Right ventricle myocardium superior (tissue), 1 donor: ENCODE data around the gene BSN. TPM values are rescaled to one million over a fixed set of nuclear protein-coding genes. Genes with fewer than 3 reads are reported as not detected.

Experiments
- ATAC-seq: fragments of 200-7000 bp; cut with Tn5 transposase; one replicate; pipeline ENCODE4 v1.9.1; 2020; ENCODE audit warnings: mild to moderate bottlenecking; ENCODE audit not compliant: poor library complexity
- DNase-seq: peaks from one replicate; pipeline ENCODE4 v3.0.0-alpha.2; 2020
- intact Hi-C: fragments of 100-400 bp; cut with DNase I; formaldehyde crosslinking; loops from one replicate; pipeline ENCODE4 v1.11.2; 2022
- total RNA-seq: library from RNA; stranded (reverse); fragmentation: NEBNext Ultra II Directional; extraction: Animal tissue kit (Norgen Biotek cat#: 25700); gene quantifications from one replicate; pipeline ENCODE4 v1.2.1, GENCODE V29; 2021
- donor health status: DM: no; HTN: yes; CAD: no; lungs with severe emphysema.

BSN gene
- total RNA-seq, 1 donor from 2014 or later, result 0.27 TPM

DNA sequence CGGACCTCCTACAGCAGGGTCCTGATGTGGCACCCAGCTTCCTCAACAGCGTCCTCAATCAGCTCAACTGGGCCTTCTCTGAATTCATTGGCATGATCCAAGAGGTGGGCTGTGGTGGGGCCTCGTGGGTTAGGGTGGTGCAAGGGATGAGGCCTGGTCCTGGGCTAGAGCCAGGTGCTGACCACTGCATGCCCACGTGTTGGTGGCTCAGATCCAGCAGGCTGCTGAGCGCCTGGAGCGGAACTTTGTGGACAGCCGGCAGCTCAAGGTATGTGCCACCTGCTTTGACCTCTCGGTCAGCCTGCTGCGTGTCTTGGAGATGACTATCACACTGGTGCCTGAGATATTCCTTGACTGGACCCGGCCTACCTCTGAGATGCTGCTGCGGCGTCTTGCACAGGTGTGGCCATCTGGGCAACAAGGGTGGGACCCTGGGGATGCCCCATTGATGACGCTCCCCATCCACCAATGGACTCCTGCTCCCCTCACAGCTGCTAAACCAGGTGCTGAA, 161.4 kb downstream of the BSN start:
- no peak for ATAC-seq
- peak; percentile 24 for DNase-seq
- intact Hi-C loops, result no loop called here

DNA sequence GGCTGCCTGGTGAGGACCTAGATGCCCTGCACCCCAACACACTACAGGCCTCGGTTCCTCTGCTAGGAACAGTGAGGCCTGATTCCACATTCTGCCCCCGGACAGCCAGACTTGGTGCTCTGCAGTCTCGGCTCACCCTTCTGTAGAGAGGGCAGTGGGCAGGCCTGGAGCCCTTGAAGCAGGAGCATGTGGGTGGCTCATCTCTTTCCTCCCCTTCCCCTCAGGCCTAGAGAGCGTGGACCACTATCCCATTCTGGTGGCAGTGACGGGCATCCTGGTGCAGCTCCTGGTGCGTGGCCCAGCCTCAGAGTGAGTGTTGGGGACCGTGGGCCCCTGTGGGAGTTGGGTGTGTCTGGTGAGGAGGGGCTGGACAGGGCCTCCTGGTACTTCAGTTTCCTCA, 161.9 kb downstream of the BSN start:
- ATAC-seq, result no peak
- intact Hi-C loops, result no loop called here
- DNase-seq, result no peak

DNA sequence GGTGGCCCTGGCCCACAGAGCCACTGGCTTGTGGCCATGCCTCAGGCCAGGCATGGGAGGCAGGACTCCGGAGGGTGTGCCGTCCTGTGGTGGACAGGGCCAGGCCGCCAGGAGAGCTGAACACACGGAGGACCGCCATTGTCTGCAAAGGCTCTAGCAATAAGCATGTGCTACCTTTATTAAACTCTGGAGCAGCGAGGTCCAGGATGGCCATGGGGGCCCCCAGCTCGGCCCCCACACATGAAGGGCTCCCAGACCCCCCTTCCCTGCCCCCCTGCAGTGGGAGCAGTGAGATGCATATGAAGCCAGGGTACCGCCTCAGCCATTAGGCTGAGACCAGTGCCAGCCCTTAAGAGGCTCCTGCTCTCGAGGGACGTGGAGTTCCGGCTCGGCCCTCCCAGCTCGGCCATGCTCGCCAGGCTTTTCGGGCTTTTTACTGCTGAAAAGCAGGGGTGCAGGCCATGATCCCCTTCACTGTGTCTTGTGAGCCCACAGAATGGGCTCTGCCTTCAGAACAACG, 162.5 kb downstream of the BSN start:
- intact Hi-C loops, result no loop called here
- DNase-seq (no peak), ATAC-seq (no peak)

DNA sequence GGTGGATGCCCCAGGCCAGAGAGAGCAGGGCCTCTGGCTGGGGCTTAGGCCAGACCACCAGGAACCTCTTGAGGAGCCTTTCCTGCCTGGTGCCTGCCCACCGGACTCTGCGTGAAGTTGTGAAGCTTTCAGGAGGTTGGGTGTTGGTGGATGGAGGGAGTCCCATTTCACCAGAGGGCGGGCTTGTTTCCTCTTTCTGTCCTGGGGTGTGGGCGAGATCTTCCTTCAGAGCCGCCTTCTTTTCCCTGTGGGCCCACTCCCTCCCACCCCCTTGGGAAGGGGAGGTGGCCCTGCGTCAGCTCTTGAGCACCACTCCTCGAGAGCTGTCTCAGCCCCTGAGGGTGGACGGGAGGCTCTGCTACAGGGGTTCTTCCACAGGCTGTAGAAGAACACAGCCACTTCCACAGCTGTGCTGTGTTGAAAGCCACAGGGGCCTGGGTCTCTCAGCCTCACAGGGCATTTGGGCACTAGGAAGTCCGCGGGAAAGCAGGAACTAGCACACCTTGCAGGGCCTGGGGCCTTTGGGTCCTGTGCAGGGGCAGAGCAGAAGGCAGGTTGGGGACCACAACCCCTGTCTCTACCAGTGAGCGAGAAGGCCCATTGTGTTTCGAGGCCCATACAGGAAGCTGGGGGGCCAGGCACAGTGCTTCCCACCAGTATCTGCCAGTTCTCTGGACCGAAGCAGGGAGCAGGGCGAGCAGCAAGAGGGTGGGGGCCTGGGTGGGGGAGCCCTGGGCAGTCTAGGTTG, 163.1 kb downstream of the BSN start:
- DNase-seq, result peak; percentile 39
- intact Hi-C loops, result no loop called here
- no peak for ATAC-seq

DNA sequence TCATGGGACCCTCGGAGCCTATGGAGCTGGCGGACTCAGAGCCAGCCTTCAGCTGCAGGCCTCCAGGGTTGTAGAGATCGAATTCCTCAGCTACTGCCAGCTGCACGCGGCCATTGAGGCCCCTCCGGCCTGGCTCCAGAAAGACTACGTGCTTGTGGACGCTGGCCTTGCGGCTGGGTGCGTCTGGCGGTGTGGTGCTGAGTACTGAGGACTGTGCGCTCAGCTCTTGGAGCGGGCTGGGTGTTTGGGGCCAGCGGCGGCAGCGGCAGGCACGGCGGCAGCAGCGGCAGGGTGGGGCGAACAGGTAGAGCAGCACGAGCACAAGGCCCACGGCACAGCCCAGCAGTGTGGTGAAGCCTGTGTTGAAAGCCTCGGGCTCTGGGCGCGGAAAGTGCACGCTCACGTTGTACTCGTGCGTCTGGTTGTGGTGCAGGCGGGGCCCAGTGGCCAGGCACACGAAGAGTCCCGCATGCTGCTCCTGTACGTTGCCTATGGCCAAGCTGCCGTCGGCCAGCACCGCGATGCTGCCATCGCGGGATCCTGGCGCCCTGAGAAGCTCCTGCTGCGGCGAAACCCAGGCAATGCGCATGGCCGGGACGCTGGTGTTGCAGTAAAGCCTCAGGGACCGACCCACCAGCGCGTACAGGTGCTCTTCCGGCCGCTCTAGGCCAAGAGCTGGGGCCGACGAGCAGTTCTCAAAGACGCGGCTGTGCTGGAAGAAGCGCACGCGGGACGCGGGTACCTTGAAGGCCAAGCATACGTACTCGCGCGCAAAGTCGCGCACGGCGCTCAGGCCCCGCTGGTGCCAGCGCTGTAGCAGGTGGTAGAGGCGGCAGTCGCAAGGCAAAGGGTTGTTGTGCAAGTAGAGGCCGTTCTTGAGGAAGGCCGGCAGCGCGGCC, 163.9 kb downstream of the BSN start:
- DNase-seq (peak; percentile 44), ATAC-seq (no peak)
- intact Hi-C loops, result no loop called here

DNA sequence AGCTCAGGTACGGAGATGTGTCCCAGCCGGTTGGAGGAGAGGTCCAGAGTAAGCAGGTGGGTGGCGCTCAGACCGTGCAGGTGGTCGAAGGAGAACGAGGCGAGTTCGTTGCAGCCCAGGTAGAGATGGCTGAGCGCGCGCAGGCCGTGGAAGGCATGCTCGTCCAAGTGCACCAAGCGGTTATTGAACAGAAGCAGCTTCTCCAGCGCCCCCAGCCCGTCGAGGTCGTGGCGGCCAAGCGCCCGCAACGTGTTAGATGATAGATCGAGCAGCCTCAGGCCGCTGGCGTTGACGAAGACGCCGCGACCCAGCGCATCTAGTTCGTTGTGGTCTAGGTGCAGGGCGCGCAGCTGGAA, 164.6 kb downstream of the BSN start:
- no peak for DNase-seq
- ATAC-seq, result no peak
- intact Hi-C loops, result no loop called here

DNA sequence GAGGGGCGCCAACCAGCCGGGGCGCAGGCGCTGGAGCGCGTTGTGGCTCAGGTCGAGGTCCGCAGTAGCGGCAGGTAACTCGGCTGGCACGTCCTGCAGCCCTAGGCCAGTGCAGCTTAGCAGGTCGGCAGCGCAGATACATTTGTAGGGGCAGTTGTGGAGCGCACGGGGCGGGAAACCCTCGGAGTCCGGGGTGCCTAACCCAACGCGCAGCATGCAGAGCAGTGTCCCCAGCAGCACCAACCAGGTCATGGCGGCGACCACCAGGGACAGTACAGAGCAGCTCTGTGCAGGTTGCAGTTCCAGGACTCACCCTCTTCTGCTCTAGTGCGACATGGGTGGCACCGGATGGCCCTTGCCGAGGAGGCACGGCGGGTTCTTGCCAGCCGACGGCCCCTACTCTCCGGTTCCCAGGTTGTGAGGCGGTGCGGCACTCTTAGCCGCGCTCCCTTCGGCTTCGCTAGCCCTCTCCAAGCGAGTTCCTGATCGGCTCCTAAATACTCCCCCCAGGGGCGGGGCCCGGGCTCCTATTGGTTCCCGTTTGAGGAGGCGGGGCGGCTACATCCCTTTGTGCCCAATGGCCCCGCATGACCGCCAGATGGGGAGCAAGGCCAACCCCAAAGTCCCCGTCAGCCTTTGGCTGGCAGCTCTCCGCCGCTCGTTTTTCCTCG, 165.1 kb downstream of the BSN start, which contains the start of gene AMIGO3:
Gene AMIGO3, minus strand, starts transcription at position 471 of the 671 bp plus-strand sequence. Its CDS starts 219 bp downstream, at position 252.
- intact Hi-C loops, result no loop called here
- peak; percentile 80 for ATAC-seq
- DNase-seq, result peak; percentile 99

Other genes with a start within 250 kb of the BSN start
- gene USP4, start 214.4 kb upstream of the BSN start, total RNA-seq, result 34.7 TPM
- 117 TPM for gene GPX1, start 196.1 kb upstream of the BSN start, total RNA-seq
- 255 TPM for gene RHOA, start 142.5 kb upstream of the BSN start, total RNA-seq
- 13.4 TPM for gene TCTA, start 142.1 kb upstream of the BSN start, total RNA-seq
- gene AMT, start 132.0 kb upstream of the BSN start, total RNA-seq, result 32.2 TPM
- gene NICN1, start 125.2 kb upstream of the BSN start, total RNA-seq, result 15.7 TPM
- 122 TPM for gene DAG1, start 84.2 kb upstream of the BSN start, total RNA-seq
- gene APEH, start 119.9 kb downstream of the BSN start, total RNA-seq, result 103 TPM
- 3.7 TPM for gene MST1, start 135.0 kb downstream of the BSN start, total RNA-seq
- gene RNF123, start 135.1 kb downstream of the BSN start, total RNA-seq, result 47.9 TPM
- gene AMIGO3, start 165.2 kb downstream of the BSN start, total RNA-seq, result not detected
- gene GMPPB, start 169.5 kb downstream of the BSN start, total RNA-seq, result 15.7 TPM
- gene IP6K1, start 232.1 kb downstream of the BSN start, total RNA-seq, result 14.8 TPM
- not detected for gene CDHR4, start 245.4 kb downstream of the BSN start, total RNA-seq
- gene INKA1, start 248.8 kb downstream of the BSN start, total RNA-seq, result 2.9 TPM